Fibroblast of lung (primary cell): ENCODE results near the gene BABAM2. TPM values are rescaled to one million over a fixed set of nuclear protein-coding genes. Genes with fewer than 3 reads are reported as not detected.

Experiments
- DNase-seq, 2 donors: peaks; one replicate each; pipeline versions ENCODE4 v3.0.0 to v3.0.0-alpha.2; 2010; ENCODE audit warnings: low read depth in 2 of 2
- H2AFZ ChIP-seq: 2 replicates; pipeline ENCODE4 v1.5.1; 2012; ENCODE audit warnings: low read length, control low read depth, inconsistent platforms
- H3K27ac ChIP-seq: 2 replicates; pipeline ENCODE4 v1.5.1; 2011; ENCODE audit warnings: low read length, control low read depth; ENCODE audit not compliant: insufficient read depth
- H3K27me3 ChIP-seq: 2 replicates; pipeline ENCODE4 v1.5.1; 2011; ENCODE audit warnings: mild to moderate bottlenecking, low read length; ENCODE audit not compliant: control insufficient read depth, insufficient read depth
- H3K36me3 ChIP-seq: 2 replicates; pipeline ENCODE4 v1.5.1; 2011; ENCODE audit warnings: low read length; ENCODE audit not compliant: control insufficient read depth, insufficient read depth
- H3K4me1 ChIP-seq: 2 replicates; pipeline ENCODE4 v1.5.1; 2011; ENCODE audit warnings: low read length; ENCODE audit not compliant: control insufficient read depth, insufficient read depth; ENCODE audit errors: extremely low read depth
- H3K4me2 ChIP-seq: 2 replicates; pipeline ENCODE4 v1.5.1; 2011; ENCODE audit warnings: low read length, control low read depth; ENCODE audit not compliant: insufficient read depth; ENCODE audit errors: extremely low read depth
- H3K4me3 ChIP-seq, 4 experiments: fragments of 200-600 bp in 1 of 4; sonication (generic) in 1 of 4; replicated peaks in 1 of 4; 2 replicates each; pipeline ENCODE4 v1.5.1; 2011 to 2016; ENCODE audit warnings: low read length in 4 of 4, low read depth in 3 of 4, mild to moderate bottlenecking in 3 of 4, control low read depth in 2 of 4, inconsistent platforms in 1 of 4, mixed read lengths in 1 of 4; ENCODE audit not compliant: insufficient read depth in 1 of 4; ENCODE audit errors: control extremely low read depth in 1 of 4
- H3K79me2 ChIP-seq: 2 replicates; pipeline ENCODE4 v1.5.1; 2012; ENCODE audit warnings: mild to moderate bottlenecking, low read length, inconsistent platforms; ENCODE audit not compliant: control insufficient read depth, insufficient read depth
- H3K9ac ChIP-seq: 2 replicates; pipeline ENCODE4 v1.5.1; 2011; ENCODE audit warnings: mild to moderate bottlenecking, low read length, control low read depth; ENCODE audit not compliant: insufficient read depth
- H3K9me3 ChIP-seq: 2 replicates; pipeline ENCODE4 v1.5.1; 2012; ENCODE audit warnings: low read depth, low read length; ENCODE audit not compliant: control insufficient read depth, insufficient read depth
- H4K20me1 ChIP-seq: 2 replicates; pipeline ENCODE4 v1.5.1; 2011; ENCODE audit warnings: low read length; ENCODE audit not compliant: control insufficient read depth, insufficient read depth; ENCODE audit errors: extremely low read depth
- EZH2 ChIP-seq: IDR thresholded peaks from 2 replicates; pipeline ENCODE4 v1.5.1; 2012; ENCODE audit warnings: low read length, control low read depth, mild to moderate bottlenecking; ENCODE audit errors: missing control alignments
- polyA plus RNA-seq, 2 donors: library from polyadenylated mRNA; depleted of rRNA in 1 of 2; stranded (reverse) in 1 of 2; unstranded in 1 of 2; fragments of >200 nt; gene quantifications; 2 replicates each; pipeline ENCODE4 v1.2.1, GENCODE V29; 2011 to 2012; ENCODE audit warnings: missing spikeins in 1 of 2
- total RNA-seq: library from RNA; depleted of rRNA; stranded (reverse); fragments of >200 nt; gene quantifications from 2 replicates; pipeline ENCODE4 v1.2.1, GENCODE V29; 2014
- TF ChIP-seq, protein P1 (sequence below), 2 donors: IDR thresholded peaks in 1 of 2; conservative IDR thresholded peaks in 1 of 2; 1 replicate in 1 of 2; 2 replicates in 1 of 2; pipeline ENCODE4 v1.5.1; 2011 to 2012; ENCODE audit warnings: low read length in 2 of 2, control low read depth in 1 of 2, inconsistent platforms in 1 of 2, low read depth in 1 of 2, mild to moderate bottlenecking in 1 of 2

BABAM2 gene
- total and polyA plus RNA-seq, 2 donors (not counting 1 experiment from before 2014, with no cell fraction given): 25.6 to 33.4 TPM

- Histone ChIP-seq H3K9me3 (no peaks in the 10 kb centered on the region), H3K36me3 (no peaks in the 10 kb centered on the region), H3K27me3 (peaks cover 4% of the 10 kb centered on the region), H2AFZ (no peak overlapping the region), H3K27ac (no peak overlapping the region), H3K4me2 (no peak overlapping the region), H3K79me2 (no peaks in the 10 kb centered on the region), H4K20me1 (no peaks in the 10 kb centered on the region), H3K4me3 (no peak overlapping the region), H3K9ac (no peak overlapping the region), H3K4me1 (no peaks in the 10 kb centered on the region)
- DNase-seq: no peak
- TF ChIP-seq, protein P1, sequence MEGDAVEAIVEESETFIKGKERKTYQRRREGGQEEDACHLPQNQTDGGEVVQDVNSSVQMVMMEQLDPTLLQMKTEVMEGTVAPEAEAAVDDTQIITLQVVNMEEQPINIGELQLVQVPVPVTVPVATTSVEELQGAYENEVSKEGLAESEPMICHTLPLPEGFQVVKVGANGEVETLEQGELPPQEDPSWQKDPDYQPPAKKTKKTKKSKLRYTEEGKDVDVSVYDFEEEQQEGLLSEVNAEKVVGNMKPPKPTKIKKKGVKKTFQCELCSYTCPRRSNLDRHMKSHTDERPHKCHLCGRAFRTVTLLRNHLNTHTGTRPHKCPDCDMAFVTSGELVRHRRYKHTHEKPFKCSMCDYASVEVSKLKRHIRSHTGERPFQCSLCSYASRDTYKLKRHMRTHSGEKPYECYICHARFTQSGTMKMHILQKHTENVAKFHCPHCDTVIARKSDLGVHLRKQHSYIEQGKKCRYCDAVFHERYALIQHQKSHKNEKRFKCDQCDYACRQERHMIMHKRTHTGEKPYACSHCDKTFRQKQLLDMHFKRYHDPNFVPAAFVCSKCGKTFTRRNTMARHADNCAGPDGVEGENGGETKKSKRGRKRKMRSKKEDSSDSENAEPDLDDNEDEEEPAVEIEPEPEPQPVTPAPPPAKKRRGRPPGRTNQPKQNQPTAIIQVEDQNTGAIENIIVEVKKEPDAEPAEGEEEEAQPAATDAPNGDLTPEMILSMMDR (conservative IDR thresholded peaks at IDR 0.05 in 1 of 2, IDR thresholded peaks at IDR 0.05 in 1 of 2; ENCODE audit: low read depth in 1 of 2, low read length in 2 of 2): no peak
- no peak for TF ChIP-seq EZH2
These were observed 486.8 kb downstream of the BABAM2 start for GRCh38 chr2:28377195-28377816.

DNA sequence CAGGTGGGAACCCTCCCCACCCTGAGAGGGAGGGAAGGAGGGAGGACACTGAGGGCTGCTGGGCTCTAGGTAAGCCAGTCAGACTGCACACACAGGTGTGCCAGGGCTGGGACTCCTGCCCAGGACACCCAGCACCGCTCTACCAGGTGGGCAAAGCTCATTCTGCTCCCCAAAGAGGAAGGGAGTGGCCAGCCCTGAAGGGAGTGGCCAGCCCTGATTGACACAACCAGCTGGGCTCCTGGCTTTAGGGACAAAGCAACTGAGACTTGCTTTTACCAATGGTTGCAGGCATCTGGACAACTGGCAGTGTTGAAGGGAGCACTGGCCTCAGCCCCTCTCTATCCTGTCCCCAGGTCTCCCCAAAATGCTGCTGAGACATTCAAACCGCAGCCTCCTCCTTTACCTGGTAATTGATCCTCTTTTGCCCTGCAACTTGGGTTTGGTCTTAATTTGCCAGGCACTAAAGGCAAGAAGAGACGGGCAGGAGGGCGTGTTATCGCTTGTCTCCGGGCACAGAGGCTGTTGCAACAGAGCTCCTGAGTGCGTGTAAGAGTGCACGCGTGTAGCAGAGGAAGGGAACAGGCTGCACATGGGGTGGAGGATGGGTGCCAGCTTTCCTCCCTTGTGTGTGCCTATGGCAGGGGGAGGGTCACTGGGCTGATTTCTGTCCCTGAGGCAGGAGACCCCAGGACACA, 487.6 kb downstream of the BABAM2 start:
- H4K20me1 ChIP-seq: no peaks in the 10 kb centered on the region
- H3K9ac ChIP-seq: no peak overlapping the region
- H3K4me1 ChIP-seq: no peaks in the 10 kb centered on the region
- TF ChIP-seq EZH2: no peak
- TF ChIP-seq, protein P1 (conservative IDR thresholded peaks at IDR 0.05 in 1 of 2, IDR thresholded peaks at IDR 0.05 in 1 of 2; ENCODE audit: low read depth in 1 of 2, low read length in 2 of 2): no peak
- no peak for DNase-seq
- H3K36me3 ChIP-seq: no peaks in the 10 kb centered on the region
- no peak overlapping the region for H3K4me3 ChIP-seq
- H3K27ac ChIP-seq: no peak overlapping the region
- no peak overlapping the region for H2AFZ ChIP-seq
- no peaks in the 10 kb centered on the region for H3K79me2 ChIP-seq
- no peaks in the 10 kb centered on the region for H3K9me3 ChIP-seq
- H3K4me2 ChIP-seq: no peak overlapping the region
- H3K27me3 ChIP-seq: peaks cover 2% of the 10 kb centered on the region

DNA sequence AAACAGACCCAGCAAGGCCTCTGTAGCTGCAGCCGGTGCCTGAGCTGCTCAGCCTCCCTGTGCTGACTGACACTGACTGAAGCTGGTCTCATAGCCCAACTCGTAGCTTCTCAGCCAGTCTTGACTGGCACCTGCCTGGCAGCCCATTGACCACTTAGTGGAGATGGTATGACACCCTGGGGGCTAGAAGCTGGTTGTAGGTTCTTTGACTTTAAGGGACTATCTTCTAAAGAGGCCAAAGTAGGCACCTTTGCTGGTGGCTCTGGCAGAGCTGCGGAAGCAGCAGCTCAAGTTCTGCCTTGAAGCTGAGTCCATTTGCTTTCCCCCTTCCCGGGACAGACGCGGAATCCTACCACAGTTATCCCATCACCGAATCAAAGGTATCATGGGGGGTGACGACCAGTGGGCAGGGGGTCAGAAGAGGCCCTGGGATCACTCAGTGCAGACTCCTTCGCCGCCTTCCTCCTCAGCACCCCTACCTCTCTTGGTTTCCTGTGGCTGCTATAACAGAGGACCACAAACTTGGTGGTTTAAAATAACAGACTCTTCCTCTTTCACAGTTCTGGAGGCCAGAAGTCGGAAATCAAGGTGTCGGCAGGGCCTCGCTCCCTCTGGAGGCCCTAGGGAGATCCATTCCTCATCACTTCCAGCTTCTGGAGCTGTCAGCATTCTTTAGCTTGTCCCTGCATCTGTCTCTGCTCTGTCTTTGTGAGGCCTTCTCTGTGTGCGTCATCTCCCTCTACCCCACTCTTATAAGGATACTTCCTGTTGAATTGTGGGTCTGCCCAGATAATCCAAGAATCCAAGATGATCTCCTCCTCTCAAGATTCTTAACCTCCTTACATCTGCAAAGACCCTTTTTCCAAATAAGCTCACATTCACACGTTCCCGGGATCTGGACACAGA, 488.4 kb downstream of the BABAM2 start:
- Histone ChIP-seq H3K9ac (no peak overlapping the region), H3K27ac (no peak overlapping the region), H3K36me3 (no peaks in the 10 kb centered on the region), H4K20me1 (no peaks in the 10 kb centered on the region), H3K4me1 (no peaks in the 10 kb centered on the region), H2AFZ (no peak overlapping the region), H3K79me2 (no peaks in the 10 kb centered on the region), H3K4me3 (no peak overlapping the region), H3K9me3 (no peaks in the 10 kb centered on the region), H3K4me2 (no peak overlapping the region), H3K27me3 (peaks cover 2% of the 10 kb centered on the region)
- TF ChIP-seq, protein P1 (conservative IDR thresholded peaks at IDR 0.05 in 1 of 2, IDR thresholded peaks at IDR 0.05 in 1 of 2; ENCODE audit: low read depth in 1 of 2, low read length in 2 of 2): no peak
- TF ChIP-seq EZH2: no peak
- no peak for DNase-seq
